Eye (tissue), 1 donor: ENCODE data around the gene AKAP13.

Source experiments
- DNase-seq: peaks from one replicate; pipeline ENCODE4 v3.0.0-alpha.2; 2015

Gene AKAP13

DNA sequence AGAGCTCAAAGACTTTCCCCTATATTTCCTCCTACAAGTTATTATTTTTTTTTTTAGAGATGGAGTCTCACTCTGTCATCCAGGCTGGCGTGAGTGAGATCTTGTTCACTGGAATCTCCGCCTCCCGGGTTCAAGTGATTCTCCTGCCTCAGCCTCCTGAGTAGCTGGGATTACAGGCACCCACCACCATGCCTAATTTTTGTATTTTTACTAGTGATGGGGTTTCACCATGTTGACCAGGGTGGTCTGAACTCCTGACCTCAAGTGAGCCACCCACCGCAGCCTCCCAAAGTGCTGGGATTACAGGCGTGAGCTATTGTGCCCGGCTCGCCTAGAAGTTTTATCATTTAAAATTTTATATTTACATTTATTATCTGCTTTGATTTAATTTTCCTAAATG, 5.9 kb downstream of the AKAP13 start:
- no peak for DNase-seq

GRCh38 chr15:85388566-85389305, 8.3 kb downstream of the AKAP13 start:
- DNase-seq: no peak

DNA sequence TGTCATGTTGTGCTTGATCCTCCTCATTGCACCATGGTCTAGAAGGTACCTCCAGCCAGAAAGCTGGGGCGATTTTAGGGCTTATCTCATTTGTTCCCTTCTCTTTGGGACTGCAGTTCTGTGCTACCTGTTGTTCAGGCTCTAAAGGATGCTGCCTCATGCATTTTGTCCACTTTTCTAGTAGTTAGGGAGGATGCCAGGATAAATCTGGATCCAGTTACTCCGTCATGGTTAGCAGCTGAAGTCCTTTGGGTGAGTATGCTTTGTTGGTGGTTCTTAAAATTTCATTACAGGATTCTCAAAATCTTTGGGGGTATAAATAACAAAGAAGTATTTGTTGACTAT, 8.9 kb downstream of the AKAP13 start:
- no peak for DNase-seq

DNA sequence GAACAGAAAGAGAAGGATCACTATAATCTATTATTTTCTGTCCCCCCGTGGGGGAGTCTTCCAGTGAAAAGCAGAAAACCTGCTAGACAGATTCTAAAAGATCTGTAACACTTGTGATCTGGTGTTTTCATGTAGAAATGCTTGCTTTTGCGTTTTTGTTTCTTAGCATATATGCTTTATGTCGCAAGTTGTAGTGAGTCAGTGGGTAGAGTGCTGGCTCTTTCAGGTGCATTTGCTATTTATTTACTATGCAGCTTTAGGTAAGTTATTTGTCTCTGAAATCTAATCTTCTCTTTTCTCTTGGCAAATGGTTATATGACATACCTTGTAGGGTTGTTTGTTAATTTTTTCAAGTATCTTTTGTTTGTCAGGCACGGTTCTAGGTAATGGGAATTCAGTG, 9.4 kb downstream of the AKAP13 start:
- DNase-seq: no peak

DNA sequence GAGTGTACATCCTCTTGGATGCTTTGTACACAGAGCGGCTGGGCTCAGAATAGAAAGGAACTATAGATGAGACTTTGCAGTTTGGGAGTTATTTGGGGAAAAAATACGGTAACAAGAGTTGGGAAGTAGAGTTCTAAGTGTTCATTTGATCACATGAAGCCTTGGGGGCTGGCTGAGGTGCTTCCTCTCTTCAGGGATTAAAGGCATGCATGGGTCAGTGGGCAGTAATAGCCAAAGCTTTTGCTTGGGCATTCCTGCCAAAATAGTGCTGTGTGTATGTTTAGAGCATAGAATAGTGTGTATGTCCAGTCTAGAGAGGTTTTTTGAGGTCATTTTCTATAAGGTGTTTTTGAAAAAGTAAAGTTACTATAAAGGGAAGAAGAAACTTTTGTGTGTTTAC, 12.8 kb downstream of the AKAP13 start:
- DNase-seq: no peak

GRCh38 chr15:85394554-85395333, 14.3 kb downstream of the AKAP13 start:
- no peak for DNase-seq

DNA sequence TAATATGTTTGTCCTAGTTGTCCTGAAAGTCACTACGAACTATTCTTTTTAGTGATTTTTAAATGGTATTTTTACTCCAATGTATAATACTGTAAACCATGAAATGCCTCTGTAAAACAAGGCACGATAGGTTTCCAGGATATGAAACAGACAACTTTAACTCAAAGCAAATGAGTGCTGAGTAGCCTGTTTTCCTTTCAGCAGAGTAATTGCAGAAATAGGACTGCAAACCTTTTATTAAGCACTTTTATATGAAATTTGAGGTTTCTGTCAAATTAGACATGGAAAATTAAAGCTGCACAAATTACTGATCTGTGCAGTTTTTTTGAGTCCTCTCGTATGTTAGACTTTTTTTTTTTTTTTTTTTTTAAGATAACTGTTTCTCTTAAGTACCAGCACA, 16.2 kb downstream of the AKAP13 start:
- DNase-seq: no peak

DNA sequence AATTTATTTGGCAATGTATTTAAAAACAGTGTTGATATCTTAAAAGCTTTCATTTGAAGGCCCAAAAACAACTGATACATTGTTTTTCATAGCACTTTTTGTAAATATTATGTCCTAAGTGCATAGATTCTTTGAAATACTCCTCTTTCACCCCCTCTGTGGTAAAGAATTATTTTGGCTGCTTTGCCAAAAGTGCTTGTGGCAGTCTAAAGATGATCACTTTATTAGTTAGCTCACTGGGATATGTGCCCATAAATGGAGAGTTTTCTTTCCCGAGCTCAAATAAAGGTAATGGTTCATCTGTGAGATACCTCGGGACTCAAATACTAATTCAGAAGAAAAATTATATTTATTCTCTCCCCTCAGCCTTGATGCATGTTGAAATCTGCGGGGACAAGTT, 16.7 kb downstream of the AKAP13 start:
- no peak for DNase-seq

- DNase-seq: no peak
Observed at GRCh38 chr15:85397926-85398325, 17.5 kb downstream of the AKAP13 start.

- no peak for DNase-seq
Observed at GRCh38 chr15:85398822-85399221, 18.4 kb downstream of the AKAP13 start.

- DNase-seq: no peak
Observed at GRCh38 chr15:85399627-85400026, 19.2 kb downstream of the AKAP13 start.

GRCh38 chr15:85400606-85401005, 20.2 kb downstream of the AKAP13 start:
- no peak for DNase-seq

DNA sequence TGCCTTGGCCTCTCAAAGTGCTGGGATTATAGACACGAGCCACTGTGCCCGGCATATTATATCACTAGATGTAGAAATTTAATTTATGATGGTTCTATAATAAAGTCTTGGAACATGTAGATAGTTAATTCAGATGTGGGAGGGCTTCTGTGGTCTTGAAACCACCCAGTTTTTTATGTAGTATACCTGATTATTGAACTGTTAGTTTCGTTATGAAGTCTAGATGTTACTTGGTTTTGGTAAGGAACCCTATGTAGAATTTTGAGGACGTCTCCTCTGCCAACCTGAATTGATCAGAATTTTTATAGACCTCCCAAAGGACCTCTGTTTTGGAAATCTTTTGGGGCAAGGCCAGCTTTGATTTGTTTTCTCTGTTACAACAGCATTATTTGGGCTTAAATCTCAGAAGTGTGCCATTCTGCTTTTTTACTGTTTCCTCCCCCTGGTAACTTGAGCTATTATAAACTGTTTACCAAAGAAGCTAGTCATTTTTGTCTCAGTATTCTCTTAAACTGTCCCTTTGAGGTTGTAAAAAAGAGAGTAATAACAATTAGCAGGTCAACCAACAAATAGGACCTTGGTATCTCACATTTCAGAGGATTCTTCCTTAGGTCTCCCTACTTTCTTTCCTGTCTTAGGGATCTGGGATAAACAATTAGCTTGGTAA, 20.8 kb downstream of the AKAP13 start:
- DNase-seq: no peak

DNA sequence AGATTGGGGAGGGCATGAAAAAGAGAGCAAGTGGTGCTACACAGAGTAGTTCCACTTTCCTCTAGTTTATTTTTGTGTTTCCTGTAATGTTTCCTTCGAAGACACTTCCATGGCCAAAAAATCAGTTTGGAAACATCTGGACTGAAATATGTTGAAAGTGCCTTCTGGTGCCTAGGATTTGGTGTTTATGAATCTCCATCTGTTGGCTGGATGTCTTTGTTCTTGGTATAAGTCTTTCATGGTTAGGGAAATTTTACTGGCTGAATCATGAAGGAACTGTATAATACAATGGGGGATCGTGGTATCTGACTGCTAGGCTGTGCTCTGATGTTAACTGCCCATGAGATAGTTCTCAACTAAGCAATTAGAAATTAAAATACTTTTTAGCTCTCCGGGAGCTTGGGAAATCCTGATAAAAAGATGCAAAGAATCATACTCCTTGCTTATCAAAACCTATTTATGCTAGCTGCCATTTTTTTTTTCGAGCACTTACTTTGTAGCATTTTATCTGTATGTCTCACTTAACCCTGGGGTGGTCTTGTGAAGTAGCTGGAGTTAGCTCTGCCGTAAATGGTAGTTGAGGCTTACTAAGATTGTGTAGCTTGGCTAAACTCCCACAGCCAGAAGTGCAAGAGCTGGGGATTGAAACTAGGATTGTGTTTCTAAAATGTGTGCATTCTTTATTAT, 21.9 kb downstream of the AKAP13 start:
- DNase-seq: peak; percentile 9

DNA sequence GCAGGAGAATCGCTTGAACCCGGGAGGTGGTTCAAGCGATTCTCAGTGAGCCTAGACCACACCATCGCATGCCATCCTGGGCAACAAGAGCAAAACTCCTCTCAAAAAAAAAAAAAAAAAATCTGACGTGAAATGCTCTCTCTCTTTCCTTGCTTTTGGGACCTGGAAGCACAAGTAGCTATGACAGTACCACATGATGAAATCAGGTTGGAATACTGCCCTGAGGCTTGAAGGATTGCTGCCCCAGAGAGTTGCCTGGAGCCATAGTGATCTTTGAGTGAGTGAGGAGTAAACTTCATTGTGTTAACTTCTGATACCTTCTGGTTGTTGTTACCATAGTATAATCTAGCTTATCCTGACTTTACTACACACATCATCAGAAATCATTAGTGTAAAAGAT, 23.3 kb downstream of the AKAP13 start:
- no peak for DNase-seq

- DNase-seq: peak; percentile 25
Observed at GRCh38 chr15:85404176-85404917, 23.9 kb downstream of the AKAP13 start.

GRCh38 chr15:85404918-85405866, 24.8 kb downstream of the AKAP13 start:
- DNase-seq: no peak

DNA sequence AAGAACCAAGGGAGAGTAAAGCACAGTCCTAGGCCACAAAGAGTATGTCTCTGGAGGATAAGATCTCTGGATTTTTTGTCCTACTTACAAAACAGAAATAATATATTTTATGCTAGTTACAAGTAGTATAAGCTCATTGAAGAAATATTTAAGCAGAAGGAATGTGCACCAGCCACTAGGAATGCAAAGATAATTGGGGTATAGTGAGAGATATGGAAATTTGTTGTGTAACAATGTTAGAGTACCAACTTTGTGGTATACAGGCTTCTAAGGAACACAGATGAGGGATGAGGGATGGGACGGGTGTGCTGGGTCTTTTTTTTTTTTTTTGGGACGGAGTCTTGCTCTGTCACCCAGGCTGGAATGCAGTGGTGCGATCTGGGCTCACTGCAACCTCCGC, 26.5 kb downstream of the AKAP13 start:
- no peak for DNase-seq

- DNase-seq: no peak
Observed at GRCh38 chr15:85407421-85408269, 27.2 kb downstream of the AKAP13 start.

GRCh38 chr15:85408270-85408746, 27.9 kb downstream of the AKAP13 start:
- DNase-seq: no peak
